ENCODE results near the gene LRFN2. TPM values are rescaled to one million over a fixed set of nuclear protein-coding genes. Genes with fewer than 3 reads are reported as not detected.

LRFN2 gene
- total RNA-seq, 1 experiment from 2014 or later: not detected

DNA sequence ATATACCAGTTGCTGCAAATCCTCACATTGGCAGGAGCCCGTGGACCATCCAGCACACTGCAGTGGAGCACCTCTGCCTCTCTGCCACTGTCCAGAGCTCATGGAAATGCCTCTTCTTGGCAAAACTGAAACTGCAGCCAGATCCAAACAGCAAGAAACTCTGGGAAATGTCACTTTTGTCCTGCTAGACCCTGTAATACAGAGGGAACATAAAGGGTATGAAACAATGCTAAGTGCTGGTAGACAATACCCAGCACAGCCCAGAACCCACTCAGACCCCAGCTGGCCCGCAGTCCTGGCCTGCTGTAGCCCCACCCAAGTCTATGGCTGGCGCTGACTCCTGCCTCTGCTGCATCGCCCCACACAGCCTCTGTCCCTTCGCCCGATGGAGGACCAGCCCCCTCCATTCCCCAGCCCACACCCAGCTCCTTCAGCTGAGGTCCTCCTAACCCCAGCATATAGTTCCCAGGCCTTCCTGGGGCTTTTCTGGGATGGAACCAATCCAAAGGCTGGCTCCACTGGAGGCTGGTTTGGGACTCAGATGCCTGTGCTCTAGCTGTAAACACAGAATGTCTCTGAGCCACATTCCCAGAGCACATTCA, 242.5 kb downstream of the LRFN2 start:
- Histone ChIP-seq H3K9me3 (replicated peaks) (no peaks in the 10 kb centered on the region), H3K4me3 (peak overlapping the region; percentile 11), H3K36me3 (no peaks in the 10 kb centered on the region), H3K27ac (peak overlapping the region; percentile 97), H3K4me1 (peaks cover 74% of the 10 kb centered on the region), H3K27me3 (no peaks in the 10 kb centered on the region)
- peak; percentile 69 to 81 for DNase-seq

DNA sequence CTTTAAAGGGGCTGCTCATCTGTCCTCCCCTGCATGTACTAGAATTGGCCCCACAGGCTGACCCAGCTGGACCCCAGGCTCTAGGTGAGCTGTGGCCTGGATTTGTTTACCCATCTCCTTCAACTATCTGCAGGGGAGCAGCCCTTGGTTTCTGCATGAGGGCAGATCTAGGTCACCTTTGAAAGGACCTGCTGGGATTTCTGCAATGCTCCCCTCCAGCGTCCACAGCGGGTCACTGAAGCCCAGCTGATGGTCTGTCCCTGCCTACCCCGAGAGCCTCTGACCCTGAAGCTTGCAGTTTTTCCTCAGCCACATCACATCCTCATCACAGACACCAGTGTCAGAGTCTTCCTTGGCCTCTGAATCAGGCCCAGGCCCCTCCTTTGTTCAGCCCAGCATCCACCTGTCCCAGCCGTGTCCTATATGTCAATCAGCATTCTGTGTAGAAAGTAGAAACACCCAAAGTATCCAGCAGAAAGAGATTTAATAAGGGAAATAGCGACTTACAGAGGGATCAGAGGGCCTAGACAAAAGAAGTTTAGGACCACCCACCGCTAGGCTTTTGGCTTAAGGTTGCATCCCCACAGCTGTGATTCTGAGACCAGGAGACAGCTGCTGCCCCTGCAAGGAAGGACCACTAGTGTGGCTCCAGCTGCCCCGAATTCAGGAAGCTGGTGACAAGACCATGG, 243.1 kb downstream of the LRFN2 start:
- H3K4me1 ChIP-seq: peaks cover 69% of the 10 kb centered on the region
- peak; percentile 98 to 99 for DNase-seq
- H3K9me3 ChIP-seq (replicated peaks): no peaks in the 10 kb centered on the region
- H3K36me3 ChIP-seq: no peaks in the 10 kb centered on the region
- peak overlapping the region; percentile 97 for H3K27ac ChIP-seq
- H3K27me3 ChIP-seq: no peaks in the 10 kb centered on the region
- H3K4me3 ChIP-seq: no peak overlapping the region

DNA sequence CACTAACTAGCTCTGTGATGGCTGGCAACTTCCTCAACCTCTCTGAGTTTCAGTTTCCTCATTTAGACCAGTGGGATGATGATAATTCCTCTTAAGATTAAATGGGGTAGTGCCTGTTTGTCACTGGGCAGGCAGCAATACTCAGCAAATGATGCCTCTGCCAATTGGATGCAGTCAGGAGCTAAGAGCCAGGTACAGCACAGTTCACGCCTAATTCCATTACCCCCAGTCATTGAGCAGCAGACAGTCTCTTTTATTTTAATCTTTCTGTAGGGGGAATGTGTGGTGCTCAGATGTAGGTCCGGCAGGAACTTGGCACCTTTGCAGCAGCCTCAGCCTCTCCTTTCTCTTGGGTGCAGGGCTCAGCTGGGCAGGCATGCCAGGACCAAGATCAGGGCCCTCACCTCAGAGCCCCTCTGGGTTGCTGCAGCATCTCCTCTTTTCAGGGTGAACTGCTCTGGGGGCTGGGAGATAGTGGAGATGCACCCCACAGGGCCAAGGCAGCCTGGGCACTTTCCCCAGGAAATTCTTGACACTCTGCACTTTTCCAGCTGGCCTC, 243.8 kb downstream of the LRFN2 start:
- peak overlapping the region; percentile 97 for H3K27ac ChIP-seq
- peaks cover 63% of the 10 kb centered on the region for H3K4me1 ChIP-seq
- no peaks in the 10 kb centered on the region for H3K9me3 ChIP-seq (replicated peaks)
- H3K4me3 ChIP-seq: no peak overlapping the region
- no peaks in the 10 kb centered on the region for H3K27me3 ChIP-seq
- DNase-seq: no peak
- no peaks in the 10 kb centered on the region for H3K36me3 ChIP-seq

DNA sequence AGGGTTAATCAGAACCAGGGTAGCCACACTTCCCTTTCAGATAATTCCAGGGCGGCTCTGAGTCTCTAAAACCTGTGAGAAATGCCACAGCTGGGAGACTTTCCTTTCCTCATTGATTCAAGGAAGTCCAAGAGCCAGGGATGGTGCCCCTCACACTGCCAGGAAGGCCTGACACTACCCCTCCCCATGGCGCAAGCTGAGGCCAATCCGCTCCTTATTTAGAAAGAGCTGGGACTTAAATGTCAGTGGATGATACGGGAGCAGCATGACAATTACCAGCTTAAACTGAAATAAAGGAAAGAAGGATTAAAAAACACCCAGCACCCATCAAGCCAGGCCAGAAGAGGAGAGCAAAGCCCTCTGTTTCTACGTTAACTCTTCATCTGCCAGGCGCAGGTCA, 244.4 kb downstream of the LRFN2 start:
- no peak overlapping the region for H3K4me3 ChIP-seq
- no peaks in the 10 kb centered on the region for H3K27me3 ChIP-seq
- H3K36me3 ChIP-seq: no peaks in the 10 kb centered on the region
- peak overlapping the region; percentile 97; the same call in 1 of the 2 replicates for H3K27ac ChIP-seq
- DNase-seq: no peak
- H3K4me1 ChIP-seq: peaks cover 56% of the 10 kb centered on the region
- no peaks in the 10 kb centered on the region for H3K9me3 ChIP-seq (replicated peaks)

DNA sequence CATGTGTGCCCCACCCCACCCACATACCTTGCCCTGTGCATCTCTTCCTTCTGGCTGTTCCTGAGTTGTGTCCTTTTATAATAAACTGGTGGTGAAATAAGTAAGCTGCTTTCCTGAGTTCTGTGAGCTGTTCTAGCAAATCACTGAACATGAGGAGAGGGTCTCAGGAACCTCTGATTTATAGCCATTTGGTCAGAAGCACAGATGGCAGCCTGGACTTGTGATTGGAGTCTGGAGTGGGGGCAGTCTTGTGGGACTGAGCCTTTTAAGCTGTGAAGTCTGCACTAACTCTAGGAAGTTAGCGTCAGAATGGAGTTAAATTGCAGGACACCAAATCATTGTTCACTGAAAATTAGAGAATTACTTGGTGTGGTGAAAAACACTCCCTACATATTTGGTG, 245.4 kb downstream of the LRFN2 start:
- no peaks in the 10 kb centered on the region for H3K9me3 ChIP-seq (replicated peaks)
- H3K4me1 ChIP-seq: peaks cover 47% of the 10 kb centered on the region
- H3K27ac ChIP-seq: no peak overlapping the region; the same call in 1 of the 2 replicates
- H3K4me3 ChIP-seq: no peak overlapping the region
- no peak for DNase-seq
- no peaks in the 10 kb centered on the region for H3K36me3 ChIP-seq
- no peaks in the 10 kb centered on the region for H3K27me3 ChIP-seq
